ENCODE measurements around the gene KCNQ5. TPM values are rescaled to one million over a fixed set of nuclear protein-coding genes. Genes with fewer than 3 reads are reported as not detected.

The KCNQ5 gene
- total RNA-seq, 1 donor from 2014 or later, result under 0.01 TPM

DNA sequence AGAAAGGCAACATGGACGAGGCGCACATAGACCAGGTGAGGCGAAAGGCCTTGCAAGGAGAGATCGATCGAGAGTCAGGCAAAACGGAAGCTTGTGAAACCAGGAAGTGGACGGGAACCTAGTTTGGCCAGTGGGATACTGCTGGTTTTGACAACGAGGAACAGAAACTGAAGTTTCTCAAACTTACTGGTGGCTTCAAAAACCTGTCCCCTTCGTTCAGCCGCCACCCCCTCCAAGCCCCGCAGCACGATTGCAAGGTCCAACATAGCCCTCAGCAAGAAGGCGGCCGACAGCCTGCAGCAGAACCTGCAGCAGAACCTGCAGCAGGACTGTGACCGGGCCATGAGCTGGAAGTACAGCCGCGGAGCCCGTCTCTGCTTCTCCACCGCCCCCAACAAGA is 365.4 kb downstream of the KCNQ5 start:
- DNase-seq (ENCODE audit: low read depth in 2 of 2), result no peak

DNA sequence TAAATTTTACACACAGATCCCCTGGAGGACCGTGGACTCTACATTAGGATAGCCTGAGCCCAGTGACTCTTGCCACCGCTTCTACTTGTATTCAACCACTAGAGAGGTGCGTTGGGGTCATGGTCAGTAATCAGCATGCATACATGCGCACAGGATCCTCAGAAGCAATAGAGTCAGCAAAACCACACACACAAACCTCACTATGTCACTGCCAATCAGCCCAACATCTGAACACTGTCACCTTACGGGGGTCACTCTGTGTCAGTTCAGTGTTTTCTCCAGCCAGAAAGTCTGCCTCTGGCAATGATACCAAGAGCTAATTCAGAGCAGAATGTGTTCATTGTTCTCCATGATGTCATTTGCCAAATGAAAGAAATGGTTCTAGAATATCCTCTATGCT is 378.1 kb downstream of the KCNQ5 start:
- DNase-seq (ENCODE audit: low read depth in 2 of 2), result no peak

DNA sequence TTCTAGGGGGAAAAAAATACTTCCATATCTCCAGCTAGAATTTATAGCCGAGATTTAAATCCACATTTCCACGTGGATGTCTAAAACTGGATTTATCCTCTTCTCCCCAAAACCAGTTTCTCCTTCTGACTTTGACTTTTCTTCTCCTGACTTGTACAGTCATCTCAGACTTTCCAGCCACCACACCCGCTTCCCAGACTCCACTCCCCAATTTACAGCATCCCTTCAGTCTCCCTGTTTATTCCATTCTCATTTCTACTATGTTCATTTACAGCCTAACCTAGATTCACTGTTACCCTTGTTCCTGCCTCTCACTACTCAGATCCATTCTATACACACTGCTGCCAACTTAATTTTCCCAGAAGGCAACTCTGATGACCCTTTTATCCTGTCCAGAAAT is 378.6 kb downstream of the KCNQ5 start:
- no peak for DNase-seq (ENCODE audit: low read depth in 2 of 2)

DNA sequence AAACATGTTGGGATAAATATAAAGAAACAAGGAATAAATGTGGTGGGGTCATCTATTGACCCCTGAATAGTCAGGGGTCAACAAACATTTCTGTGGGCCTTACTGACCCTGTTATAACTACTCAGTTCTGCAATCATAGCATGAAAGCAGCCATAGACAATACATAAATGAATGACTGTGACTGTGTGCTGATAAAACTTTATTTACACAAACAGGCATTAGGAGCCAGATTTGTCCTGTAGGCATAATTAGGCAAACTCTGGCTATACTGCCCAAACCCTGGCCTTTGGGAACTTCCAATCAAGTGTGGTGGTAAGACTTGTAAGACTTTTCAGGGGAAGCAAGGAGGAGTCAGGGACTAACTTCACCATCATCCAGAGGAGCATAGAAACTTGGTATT is 380.7 kb downstream of the KCNQ5 start:
- no peak for DNase-seq (ENCODE audit: low read depth in 2 of 2)

DNA sequence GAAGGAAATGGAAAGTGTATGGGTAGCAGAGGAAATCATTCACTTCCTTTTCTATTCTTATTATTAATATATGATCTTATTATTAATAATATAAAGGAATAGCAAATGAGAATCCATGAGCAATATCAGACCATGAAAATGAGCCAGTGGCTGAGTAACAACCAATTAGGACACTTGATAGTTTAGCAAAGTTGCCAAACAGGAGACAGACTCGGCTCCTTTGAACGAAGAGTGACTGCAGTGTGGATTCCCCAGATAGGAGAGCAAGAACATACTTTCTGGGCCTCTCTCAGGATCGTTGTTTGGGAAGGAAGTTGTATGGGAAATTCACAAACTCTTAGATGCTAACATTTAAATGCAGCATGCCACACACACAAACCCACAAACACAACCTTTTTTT is 381.4 kb downstream of the KCNQ5 start:
- DNase-seq (ENCODE audit: low read depth in 2 of 2), result no peak

DNA sequence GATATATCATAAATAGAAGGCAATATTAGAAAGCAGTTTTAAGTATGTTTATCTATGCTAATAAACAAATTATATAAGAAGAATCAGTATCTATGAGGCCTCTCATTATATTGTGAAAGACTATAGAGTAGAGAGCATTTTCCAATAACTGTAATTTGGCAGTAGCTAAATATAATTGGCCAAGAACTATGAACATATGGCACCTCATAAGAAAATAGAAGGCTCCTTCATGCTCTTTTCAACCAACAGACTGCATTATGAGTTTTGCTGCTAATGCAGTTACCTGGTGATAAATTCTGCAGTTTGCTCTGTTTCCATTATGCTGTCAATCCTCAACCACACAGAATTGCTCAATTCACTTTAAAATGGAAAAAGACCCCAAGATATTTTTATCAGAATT is 382.4 kb downstream of the KCNQ5 start:
- DNase-seq (ENCODE audit: low read depth in 2 of 2), result no peak

DNA sequence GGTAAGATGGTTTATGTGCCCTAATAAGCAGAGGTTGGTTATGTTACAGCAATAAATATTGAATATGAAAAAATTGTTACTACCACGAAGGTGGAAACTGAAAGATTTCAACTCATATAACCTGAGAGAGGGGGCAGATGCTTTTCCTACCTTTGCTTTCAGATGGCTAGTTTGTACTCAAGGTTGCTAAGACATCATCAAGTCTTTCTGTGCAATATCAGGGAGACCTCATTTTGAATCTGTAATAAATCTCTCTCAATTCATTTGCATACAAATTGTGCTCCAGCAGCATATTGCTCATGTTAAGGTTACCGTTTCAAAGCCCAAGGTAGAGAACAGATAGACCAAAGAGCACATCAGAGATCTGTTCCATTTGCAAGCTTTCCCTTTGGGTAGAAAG is 383.0 kb downstream of the KCNQ5 start:
- DNase-seq (ENCODE audit: low read depth in 2 of 2), result no peak

DNA sequence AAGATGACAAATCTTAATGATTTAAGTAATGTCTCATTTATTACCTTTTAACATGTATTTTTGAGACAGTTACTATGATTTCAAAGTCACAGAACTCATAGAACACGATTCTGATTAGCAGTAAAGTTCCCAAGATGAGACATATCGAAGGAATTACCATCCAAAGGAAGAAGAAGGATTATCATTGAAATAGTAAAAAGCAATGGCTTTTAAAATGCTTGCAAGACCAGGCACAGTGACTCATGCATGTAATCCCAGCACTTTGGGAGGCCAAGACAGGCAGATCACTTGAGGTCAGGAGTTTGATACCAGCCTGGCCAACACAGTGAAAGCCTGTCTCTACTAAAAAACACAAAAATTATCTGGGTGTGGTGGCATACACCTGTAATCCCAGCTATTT is 384.3 kb downstream of the KCNQ5 start:
- no peak for DNase-seq (ENCODE audit: low read depth in 2 of 2)

DNA sequence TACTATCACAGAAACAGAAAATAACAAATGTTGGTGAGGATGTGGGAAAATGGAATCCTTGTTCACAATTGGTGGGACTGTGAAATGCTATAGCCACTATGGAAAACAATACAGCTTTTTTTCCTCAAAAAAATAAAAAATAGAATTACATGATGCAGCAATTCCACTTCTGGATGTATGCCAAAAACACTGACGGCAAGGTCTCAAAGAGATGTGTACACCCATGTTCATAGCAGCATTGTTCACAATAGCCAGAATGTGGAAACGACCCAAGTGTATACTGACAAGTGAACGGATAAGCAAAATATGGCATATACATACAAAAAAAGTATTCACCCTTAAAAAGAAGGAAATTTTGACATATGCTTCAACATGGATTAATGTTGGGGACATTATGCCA is 390.1 kb downstream of the KCNQ5 start:
- DNase-seq (ENCODE audit: low read depth in 2 of 2), result no peak

- no peak for DNase-seq (ENCODE audit: low read depth in 2 of 2)
These were observed 395.6 kb downstream of the KCNQ5 start for GRCh38 chr6:73017476-73017875.

DNA sequence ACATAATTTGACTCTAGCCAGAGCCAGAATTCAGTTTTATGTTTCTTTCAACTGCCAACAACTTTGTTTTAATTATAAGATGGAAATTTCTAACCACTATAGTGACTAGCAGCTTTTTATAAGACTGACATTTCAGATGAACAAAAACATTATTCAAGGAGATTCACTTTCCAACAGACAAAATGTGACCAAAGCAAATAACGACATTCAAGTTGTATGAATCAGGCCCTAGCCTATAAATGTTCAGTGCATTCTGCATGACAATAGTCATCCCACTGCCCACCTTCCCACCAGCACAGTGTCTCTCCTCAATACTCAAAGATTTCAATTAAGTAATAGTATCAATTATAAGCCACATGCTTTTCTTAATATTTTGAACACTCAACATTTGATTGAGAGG is 402.7 kb downstream of the KCNQ5 start:
- DNase-seq (ENCODE audit: low read depth in 2 of 2), result no peak

GRCh38 chr6:73027691-73028090 is 405.8 kb downstream of the KCNQ5 start:
- DNase-seq (ENCODE audit: low read depth in 2 of 2), result no peak

DNA sequence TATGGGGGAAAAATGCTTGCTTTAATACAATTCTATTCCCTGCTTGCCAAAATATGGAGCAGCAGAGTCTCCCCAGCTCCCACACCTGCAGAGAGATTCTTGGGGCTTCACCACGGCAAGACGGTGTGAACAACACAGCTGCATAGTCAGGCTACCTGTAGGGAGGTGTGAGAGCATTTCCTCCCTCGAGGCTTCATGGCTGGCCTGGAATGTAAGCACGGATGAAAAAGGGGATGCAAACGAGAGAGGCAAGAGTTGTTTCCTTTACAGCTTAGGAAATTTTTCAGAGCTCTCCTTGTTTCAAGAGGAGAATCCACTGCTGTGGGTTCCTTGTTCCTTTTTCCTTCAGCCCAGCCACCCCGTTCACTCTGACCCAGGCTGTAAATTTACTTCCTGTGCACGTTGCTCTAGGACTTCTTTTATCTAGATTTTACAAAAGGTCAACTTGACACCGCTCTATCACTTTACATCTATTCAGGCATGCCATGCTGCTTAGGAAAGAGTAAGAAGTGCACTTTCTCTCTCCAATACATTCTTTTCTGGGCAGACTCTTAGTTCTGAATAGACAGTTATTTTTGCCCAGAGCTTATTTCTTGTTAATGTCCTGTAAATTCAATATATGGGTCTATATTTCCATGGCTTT is 406.4 kb downstream of the KCNQ5 start:
- no peak for DNase-seq (ENCODE audit: low read depth in 2 of 2)

DNA sequence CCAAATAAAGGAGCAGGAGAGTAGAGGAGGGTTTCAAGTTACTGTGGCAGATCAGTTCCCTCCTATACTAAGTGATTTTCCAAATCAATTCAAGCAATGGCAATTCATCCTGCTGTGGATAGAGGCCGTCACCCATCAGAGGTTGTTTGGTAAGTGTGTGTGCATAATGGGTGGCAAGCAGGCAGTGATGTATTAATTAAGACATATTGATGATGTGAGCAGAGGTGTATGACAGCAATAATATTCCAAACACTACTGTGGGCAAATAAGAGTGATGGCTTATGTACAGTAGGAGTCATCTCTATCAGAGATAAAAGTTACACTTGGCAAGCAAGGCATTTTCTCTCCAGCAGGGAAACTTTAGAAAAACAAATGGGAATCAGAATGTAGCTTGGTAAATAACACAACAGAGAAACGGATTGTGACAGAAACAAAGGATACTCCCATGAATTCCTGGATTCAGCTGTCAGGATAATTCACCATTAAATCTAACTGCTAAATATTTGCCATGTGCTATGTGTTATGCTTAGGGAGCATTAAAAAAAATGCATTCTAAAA is 407.1 kb downstream of the KCNQ5 start:
- no peak for DNase-seq (ENCODE audit: low read depth in 2 of 2)

DNA sequence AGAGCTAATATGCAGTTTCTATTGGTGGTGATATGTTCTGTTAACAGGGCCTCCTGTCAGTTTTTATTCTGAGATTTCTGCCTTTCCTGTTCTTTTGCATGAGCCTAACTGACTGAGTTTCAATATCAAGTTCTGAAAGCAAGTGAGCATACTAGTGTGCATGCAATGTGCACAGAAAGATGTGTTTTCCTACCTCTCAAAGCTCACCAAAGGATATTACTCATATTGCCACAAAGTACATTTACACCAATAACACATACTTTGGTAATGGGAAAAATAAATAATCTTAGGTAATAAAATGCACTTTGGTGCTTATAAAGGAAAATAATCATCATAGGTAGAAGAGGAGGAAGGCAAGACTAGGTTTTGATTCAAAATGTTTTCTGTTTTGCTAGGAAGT is 408.4 kb downstream of the KCNQ5 start:
- no peak for DNase-seq (ENCODE audit: low read depth in 2 of 2)

- DNase-seq (ENCODE audit: low read depth in 2 of 2), result no peak
These were observed 409.2 kb downstream of the KCNQ5 start for GRCh38 chr6:73030791-73031782.

DNA sequence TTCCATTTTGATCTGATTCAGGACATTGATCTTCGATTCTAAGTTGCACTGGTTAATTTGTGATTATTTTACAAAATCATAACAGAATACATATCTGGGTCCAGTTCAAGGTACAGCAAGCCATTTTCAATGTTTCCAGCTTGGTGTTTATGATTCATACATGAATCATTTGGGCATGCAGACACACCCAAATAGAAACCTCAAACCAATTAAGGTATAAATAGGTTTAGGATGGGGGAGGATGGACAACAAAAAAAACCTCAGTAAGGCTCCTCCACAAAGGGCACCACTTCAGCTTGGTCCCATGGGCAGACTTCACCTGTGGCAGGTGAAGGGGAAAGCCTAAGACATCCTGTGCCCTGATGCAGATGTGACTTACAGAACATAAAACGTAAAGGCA is 410.7 kb downstream of the KCNQ5 start:
- DNase-seq (ENCODE audit: low read depth in 2 of 2), result no peak

GRCh38 chr6:73036689-73037088 is 414.8 kb downstream of the KCNQ5 start:
- DNase-seq (ENCODE audit: low read depth in 2 of 2), result no peak

GRCh38 chr6:73041051-73041450 is 419.2 kb downstream of the KCNQ5 start:
- DNase-seq (ENCODE audit: low read depth in 2 of 2), result no peak

GRCh38 chr6:73042892-73043291 is 421.0 kb downstream of the KCNQ5 start:
- DNase-seq (ENCODE audit: low read depth in 2 of 2), result no peak

- DNase-seq (ENCODE audit: low read depth in 2 of 2), result no peak
These were observed 421.6 kb downstream of the KCNQ5 start for GRCh38 chr6:73043446-73043845.

GRCh38 chr6:73045609-73046008 is 423.7 kb downstream of the KCNQ5 start:
- DNase-seq (ENCODE audit: low read depth in 2 of 2), result no peak

GRCh38 chr6:73047801-73048200 is 425.9 kb downstream of the KCNQ5 start:
- DNase-seq (ENCODE audit: low read depth in 2 of 2), result no peak

All from dermis microvascular lymphatic vessel endothelial cell (primary cell).